ENCODE measurements around the gene ZNF862.

Gene ZNF862

DNA sequence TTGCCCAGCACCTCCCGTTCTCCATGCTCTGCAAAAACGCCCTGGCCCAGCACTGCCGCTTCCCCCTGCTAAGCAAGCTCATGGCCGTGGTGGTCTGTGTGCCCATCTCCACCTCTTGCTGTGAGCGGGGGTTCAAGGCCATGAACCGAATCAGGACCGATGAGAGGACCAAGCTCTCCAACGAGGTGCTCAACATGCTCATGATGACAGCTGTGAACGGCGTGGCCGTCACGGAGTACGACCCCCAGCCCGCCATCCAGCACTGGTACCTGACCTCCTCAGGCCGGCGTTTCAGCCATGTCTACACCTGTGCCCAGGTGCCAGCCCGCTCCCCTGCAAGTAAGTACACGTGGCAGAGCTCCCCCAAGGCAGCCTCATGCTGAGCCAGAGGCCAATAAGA is 24.0 kb downstream of the ZNF862 start:
- H3K27ac ChIP-seq = no peak overlapping the region
- CTCF ChIA-PET = no interaction called here
- TF ChIP-seq, protein P1, sequence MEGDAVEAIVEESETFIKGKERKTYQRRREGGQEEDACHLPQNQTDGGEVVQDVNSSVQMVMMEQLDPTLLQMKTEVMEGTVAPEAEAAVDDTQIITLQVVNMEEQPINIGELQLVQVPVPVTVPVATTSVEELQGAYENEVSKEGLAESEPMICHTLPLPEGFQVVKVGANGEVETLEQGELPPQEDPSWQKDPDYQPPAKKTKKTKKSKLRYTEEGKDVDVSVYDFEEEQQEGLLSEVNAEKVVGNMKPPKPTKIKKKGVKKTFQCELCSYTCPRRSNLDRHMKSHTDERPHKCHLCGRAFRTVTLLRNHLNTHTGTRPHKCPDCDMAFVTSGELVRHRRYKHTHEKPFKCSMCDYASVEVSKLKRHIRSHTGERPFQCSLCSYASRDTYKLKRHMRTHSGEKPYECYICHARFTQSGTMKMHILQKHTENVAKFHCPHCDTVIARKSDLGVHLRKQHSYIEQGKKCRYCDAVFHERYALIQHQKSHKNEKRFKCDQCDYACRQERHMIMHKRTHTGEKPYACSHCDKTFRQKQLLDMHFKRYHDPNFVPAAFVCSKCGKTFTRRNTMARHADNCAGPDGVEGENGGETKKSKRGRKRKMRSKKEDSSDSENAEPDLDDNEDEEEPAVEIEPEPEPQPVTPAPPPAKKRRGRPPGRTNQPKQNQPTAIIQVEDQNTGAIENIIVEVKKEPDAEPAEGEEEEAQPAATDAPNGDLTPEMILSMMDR (conservative IDR thresholded peaks at IDR 0.05; ENCODE audit: low read depth) = no peak
- POLR2A ChIA-PET (ENCODE audit: low non-redundant PET) = no interaction called here
- DNase-seq (ENCODE audit: low spot score) = no peak

DNA sequence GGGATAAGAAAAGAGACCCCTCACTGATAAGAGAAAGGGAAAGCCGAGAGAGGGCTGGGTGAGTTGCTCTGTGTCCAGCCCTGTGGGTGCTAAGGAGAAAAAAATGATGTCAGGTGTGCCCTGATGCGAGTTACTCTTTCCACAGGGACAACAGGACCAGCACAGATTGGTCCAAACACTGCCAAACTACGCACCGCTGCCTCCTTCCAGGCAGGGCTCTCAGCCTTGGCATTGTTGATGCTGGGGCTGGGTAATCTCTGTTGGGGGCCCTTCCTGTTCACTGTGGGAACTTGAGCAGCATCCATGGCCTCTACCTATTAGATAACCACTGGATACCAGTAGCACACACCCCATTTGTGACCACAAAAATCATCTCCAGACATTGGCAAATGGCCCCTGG is 25.3 kb downstream of the ZNF862 start:
- POLR2A ChIA-PET (ENCODE audit: low non-redundant PET) = no interaction called here
- no peak overlapping the region for H3K27ac ChIP-seq
- DNase-seq (ENCODE audit: low spot score) = no peak
- CTCF ChIA-PET = no interaction called here
- TF ChIP-seq, protein P1 (conservative IDR thresholded peaks at IDR 0.05; ENCODE audit: low read depth) = no peak

DNA sequence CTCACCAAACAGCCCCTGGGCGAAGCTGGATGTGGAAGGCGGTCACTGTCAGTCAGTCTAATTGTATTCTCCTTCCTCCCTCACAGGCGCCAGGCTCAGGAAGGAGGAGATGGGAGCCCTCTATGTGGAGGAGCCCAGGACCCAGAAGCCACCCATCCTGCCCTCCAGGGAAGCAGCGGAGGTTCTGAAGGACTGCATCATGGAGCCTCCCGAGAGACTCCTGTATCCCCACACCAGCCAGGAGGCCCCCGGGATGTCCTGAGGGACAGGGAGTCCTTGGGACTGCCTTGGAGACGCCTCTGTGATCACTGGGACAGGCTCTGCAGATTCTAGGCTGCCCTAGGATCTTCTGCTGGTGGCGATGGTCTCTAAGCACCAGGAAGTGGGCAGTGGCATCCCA is 25.8 kb downstream of the ZNF862 start:
- H3K27ac ChIP-seq = no peak overlapping the region
- CTCF ChIA-PET = no interaction called here
- TF ChIP-seq, protein P1 (conservative IDR thresholded peaks at IDR 0.05; ENCODE audit: low read depth) = no peak
- POLR2A ChIA-PET (ENCODE audit: low non-redundant PET) = no interaction called here
- DNase-seq (ENCODE audit: low spot score) = no peak

DNA sequence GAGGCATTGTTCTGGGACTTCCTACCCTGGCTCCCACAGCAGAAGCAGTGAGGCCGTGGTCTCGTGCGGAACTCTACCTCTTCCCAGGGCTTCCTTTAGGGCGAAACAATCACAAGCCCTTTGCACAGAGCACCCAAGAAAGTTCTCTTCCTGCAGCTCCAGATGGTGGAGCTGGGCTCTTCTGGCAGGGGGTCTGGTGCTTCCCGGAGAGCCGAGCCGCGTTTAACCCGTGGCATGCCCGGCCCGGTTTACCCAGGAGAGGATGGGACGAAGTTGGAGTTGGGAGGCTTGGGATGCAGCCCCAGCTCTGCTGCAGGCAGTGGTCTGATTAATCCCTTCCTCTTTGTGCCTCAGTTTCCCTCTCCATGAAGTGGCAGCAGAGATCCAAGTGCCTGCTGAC is 26.6 kb downstream of the ZNF862 start:
- no peak overlapping the region for H3K27ac ChIP-seq
- no peak for DNase-seq (ENCODE audit: low spot score)
- POLR2A ChIA-PET (ENCODE audit: low non-redundant PET) = no interaction called here
- TF ChIP-seq, protein P1 (conservative IDR thresholded peaks at IDR 0.05; ENCODE audit: low read depth) = no peak
- CTCF ChIA-PET = no interaction called here

DNA sequence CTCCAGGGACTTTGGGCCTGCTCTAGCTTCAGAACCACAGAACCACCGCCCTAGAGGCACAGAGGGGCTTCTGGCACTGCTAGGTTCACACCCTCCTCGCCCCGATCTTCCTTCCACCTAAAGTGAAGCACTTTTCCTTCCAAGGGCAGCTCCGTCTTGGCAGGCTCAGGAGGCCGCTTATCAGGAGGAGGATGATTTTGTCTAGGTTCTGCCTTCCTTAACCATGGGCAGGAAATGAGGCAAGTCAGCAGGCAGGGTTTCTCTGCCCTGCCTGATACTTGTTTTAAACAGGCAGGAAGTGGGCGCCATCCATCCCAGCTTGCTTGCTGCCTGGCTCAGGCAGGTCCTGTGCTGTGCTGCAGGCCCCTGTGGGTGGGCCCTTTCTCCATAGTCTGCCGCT is 27.3 kb downstream of the ZNF862 start:
- CTCF ChIA-PET = no interaction called here
- POLR2A ChIA-PET (ENCODE audit: low non-redundant PET) = no interaction called here

DNA sequence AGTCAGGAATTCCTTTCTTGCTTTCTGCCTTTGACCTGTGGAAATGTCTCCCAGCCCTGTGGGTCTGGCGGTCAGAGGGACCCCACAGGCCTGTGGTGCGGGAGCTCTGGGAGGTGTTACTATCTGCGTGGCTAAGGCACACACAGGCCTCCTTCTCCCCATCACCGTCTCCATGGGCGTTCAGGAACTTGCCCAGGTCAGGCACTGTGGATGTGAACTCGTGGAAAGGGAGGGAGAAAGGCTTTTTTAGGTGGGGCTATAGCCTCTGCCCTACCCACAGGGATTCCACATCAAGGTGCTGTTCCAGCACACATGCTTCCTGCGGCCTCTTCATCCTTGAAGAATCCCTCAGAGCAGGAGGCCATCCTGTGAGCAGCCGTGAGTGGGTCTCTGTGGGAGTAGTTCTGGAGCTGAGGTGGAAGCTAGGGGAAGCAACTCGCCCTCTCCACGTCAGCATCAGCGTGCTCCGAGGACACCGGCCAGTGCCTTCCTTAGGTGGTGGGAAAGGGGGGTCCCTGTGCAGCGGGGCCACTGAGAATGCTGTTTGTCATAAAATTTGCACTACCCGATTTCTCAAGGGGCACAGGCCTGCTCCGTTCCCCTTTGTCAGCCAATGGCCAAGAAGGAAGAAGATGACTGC is 28.1 kb downstream of the ZNF862 start:
- CTCF ChIA-PET = no interaction called here
- no peak for DNase-seq (ENCODE audit: low spot score)
- no peak overlapping the region for H3K27ac ChIP-seq
- POLR2A ChIA-PET (ENCODE audit: low non-redundant PET) = no interaction called here
- TF ChIP-seq, protein P1 (conservative IDR thresholded peaks at IDR 0.05; ENCODE audit: low read depth) = no peak

More for the DNA sequence above, 27.3 kb downstream of the ZNF862 start:
- DNase-seq (ENCODE audit: low spot score) = no peak
- TF ChIP-seq, protein P1 (conservative IDR thresholded peaks at IDR 0.05; ENCODE audit: low read depth) = no peak
- H3K27ac ChIP-seq = no peak overlapping the region

All from RWPE1 (cell line).